KMS-11 (cell line): ENCODE measurements around the gene RDH8.

Experiments
- H2AFZ ChIP-seq: fragments of 200-600 bp; sonication (generic); 2 replicates; pipeline ENCODE4 v1.6.1; 2016; ENCODE audit warnings: antibody characterized with exemption, mixed run types, low read depth
- H3K27ac ChIP-seq: fragments of 200-600 bp; sonication (generic); 2 replicates; pipeline ENCODE4 v1.6.1; 2016; ENCODE audit warnings: mild to moderate bottlenecking, mixed run types
- H3K27me3 ChIP-seq: fragments of 200-600 bp; sonication (generic); 2 replicates; pipeline ENCODE4 v1.6.1; 2017; ENCODE audit warnings: mild to moderate bottlenecking, low read depth, mixed run types, moderate library complexity; ENCODE audit not compliant: insufficient read depth
- H3K36me3 ChIP-seq: fragments of 200-600 bp; sonication (generic); 2 replicates; pipeline ENCODE4 v1.6.1; 2017; ENCODE audit warnings: mild to moderate bottlenecking, mixed run types; ENCODE audit not compliant: insufficient read depth
- H3K4me1 ChIP-seq: fragments of 200-600 bp; sonication (generic); 2 replicates; pipeline ENCODE4 v1.6.1; 2016; ENCODE audit warnings: mild to moderate bottlenecking, low read depth, mixed run types; ENCODE audit not compliant: poor library complexity, severe bottlenecking
- H3K4me2 ChIP-seq: fragments of 200-600 bp; sonication (generic); 2 replicates; pipeline ENCODE4 v1.7.0; 2016; ENCODE audit warnings: mild to moderate bottlenecking, mixed run types
- H3K4me3 ChIP-seq: fragments of 200-600 bp; sonication (generic); IDR thresholded peaks from 2 replicates; pipeline ENCODE4 v1.6.1; 2017; ENCODE audit warnings: low read depth, low read length, mixed read lengths; ENCODE audit not compliant: insufficient read depth
- H3K79me2 ChIP-seq: fragments of 200-600 bp; sonication (generic); 2 replicates; pipeline ENCODE4 v1.6.1; 2016; ENCODE audit warnings: low read depth, mixed run types; ENCODE audit not compliant: insufficient read depth
- H3K9ac ChIP-seq: fragments of 200-600 bp; sonication (generic); 2 replicates; pipeline ENCODE4 v1.6.1; 2016; ENCODE audit warnings: mild to moderate bottlenecking, mixed run types
- H4K20me1 ChIP-seq: fragments of 200-600 bp; sonication (generic); 2 replicates; pipeline ENCODE4 v1.6.1; 2016; ENCODE audit warnings: mild to moderate bottlenecking, mixed run types; ENCODE audit not compliant: insufficient read depth
- CTCF ChIP-seq: fragments of 200-600 bp; sonication (generic); conservative IDR thresholded peaks from 2 replicates; pipeline ENCODE4 v1.6.1; 2017; ENCODE audit warnings: low read depth, mild to moderate bottlenecking, antibody characterized with exemption, low read length, moderate library complexity, mixed read lengths

RDH8 gene

DNA sequence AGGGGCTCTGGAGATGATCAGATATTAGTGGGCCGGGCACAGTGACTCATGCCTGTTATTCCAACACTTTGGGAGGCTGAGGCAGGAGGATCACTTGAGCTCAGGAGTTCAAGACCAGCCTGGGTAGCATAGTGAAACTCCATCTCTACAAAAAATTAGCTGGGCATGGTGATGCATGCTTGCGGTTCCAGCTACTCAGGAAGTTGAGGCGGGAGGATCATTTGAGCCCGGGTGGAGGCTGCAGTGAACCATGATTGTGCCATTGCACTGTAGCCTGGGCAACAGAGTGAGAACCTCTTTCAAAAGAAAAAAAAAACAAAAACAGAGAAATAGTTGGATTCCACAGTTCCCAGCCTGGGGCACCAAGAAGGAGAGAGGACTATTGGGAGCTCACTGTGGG is 54.9 kb downstream of the RDH8 start:
- H3K79me2 ChIP-seq = no peaks in the 10 kb centered on the region
- no peak overlapping the region for H3K9ac ChIP-seq
- no peak for TF ChIP-seq CTCF
- H3K4me2 ChIP-seq = no peak overlapping the region
- H2AFZ ChIP-seq = no peak overlapping the region
- no peak overlapping the region for H3K27ac ChIP-seq
- H3K4me3 ChIP-seq = no peak overlapping the region
- H3K36me3 ChIP-seq = no peaks in the 10 kb centered on the region
- peaks cover 76% of the 10 kb centered on the region for H3K27me3 ChIP-seq
- no peaks in the 10 kb centered on the region for H3K4me1 ChIP-seq
- H4K20me1 ChIP-seq = no peaks in the 10 kb centered on the region

DNA sequence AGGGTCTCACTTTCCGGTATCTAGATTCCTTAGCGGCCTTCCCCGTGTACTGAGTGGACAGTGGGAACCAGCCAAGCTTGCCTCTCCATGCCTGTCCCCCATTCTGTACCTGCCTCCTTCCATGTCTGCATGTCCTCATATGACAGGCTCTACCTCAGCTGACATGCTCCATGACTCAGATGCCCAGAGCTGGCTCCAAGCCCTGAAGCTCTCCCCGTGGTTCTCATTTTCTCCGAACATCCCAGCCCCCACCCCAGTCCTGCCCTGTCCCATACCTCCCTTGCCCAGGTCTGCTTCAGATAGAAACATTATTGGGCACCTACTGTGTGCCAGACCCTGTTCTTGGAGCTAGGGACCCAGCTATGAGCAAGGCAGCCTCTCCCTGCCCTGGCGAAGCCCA is 55.8 kb downstream of the RDH8 start:
- H3K36me3 ChIP-seq = no peaks in the 10 kb centered on the region
- H2AFZ ChIP-seq = no peak overlapping the region
- no peaks in the 10 kb centered on the region for H3K79me2 ChIP-seq
- H3K4me3 ChIP-seq = no peak overlapping the region
- H4K20me1 ChIP-seq = no peaks in the 10 kb centered on the region
- no peak overlapping the region for H3K27ac ChIP-seq
- no peak overlapping the region for H3K4me2 ChIP-seq
- TF ChIP-seq CTCF = no peak
- no peak overlapping the region for H3K9ac ChIP-seq
- H3K4me1 ChIP-seq = no peaks in the 10 kb centered on the region
- H3K27me3 ChIP-seq = peaks cover 76% of the 10 kb centered on the region

GRCh38 chr19:10070730-10071446 is 57.6 kb downstream of the RDH8 start:
- Histone ChIP-seq H3K9ac (no peak overlapping the region), H3K79me2 (no peaks in the 10 kb centered on the region), H3K27me3 (peaks cover 69% of the 10 kb centered on the region), H4K20me1 (no peaks in the 10 kb centered on the region), H3K4me3 (no peak overlapping the region), H2AFZ (no peak overlapping the region), H3K27ac (no peak overlapping the region), H3K4me1 (no peaks in the 10 kb centered on the region), H3K36me3 (no peaks in the 10 kb centered on the region), H3K4me2 (no peak overlapping the region)
- TF ChIP-seq CTCF = no peak
